PC-3 (cell line): ENCODE data around the gene HIPK2.

Experiments used
- EZH2 ChIP-seq: fragments of 300-600 bp; sonication (generic); IDR thresholded peaks from one replicate; pipeline ENCODE4 v1.6.1; 2017; ENCODE audit warnings: antibody characterized with exemption, mild to moderate bottlenecking, low read length; ENCODE audit not compliant: unreplicated experiment
- EZH2phosphoT487 ChIP-seq: fragments of 300-600 bp; sonication (generic); IDR thresholded peaks from 2 replicates; pipeline ENCODE4 v1.6.1; 2018; ENCODE audit warnings: mild to moderate bottlenecking, antibody characterized with exemption, low read length, borderline replicate concordance
- TF ChIP-seq, protein P1 (sequence below): fragments of 300-600 bp; sonication (generic); conservative IDR thresholded peaks from 2 replicates; pipeline ENCODE4 v1.5.1; 2017; ENCODE audit warnings: antibody characterized with exemption, low read depth, mild to moderate bottlenecking, low read length

GRCh38 chr7:139647814-139648390, 129.9 kb downstream of the HIPK2 start:
- TF ChIP-seq, protein P1, sequence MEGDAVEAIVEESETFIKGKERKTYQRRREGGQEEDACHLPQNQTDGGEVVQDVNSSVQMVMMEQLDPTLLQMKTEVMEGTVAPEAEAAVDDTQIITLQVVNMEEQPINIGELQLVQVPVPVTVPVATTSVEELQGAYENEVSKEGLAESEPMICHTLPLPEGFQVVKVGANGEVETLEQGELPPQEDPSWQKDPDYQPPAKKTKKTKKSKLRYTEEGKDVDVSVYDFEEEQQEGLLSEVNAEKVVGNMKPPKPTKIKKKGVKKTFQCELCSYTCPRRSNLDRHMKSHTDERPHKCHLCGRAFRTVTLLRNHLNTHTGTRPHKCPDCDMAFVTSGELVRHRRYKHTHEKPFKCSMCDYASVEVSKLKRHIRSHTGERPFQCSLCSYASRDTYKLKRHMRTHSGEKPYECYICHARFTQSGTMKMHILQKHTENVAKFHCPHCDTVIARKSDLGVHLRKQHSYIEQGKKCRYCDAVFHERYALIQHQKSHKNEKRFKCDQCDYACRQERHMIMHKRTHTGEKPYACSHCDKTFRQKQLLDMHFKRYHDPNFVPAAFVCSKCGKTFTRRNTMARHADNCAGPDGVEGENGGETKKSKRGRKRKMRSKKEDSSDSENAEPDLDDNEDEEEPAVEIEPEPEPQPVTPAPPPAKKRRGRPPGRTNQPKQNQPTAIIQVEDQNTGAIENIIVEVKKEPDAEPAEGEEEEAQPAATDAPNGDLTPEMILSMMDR, result no peak
- no peak for TF ChIP-seq EZH2phosphoT487
- no peak for TF ChIP-seq EZH2
